MV-4-11 (cell line): ENCODE data around the gene GREB1L.
A peak's percentile ranks its signal among the peaks of the same experiment; 100 is the strongest.
"Not testable (repeated sequence)": the region's sequence is repeated elsewhere in the genome, so short reads cannot be mapped to it uniquely, and the experiment has no call there.

Source experiments
- DNase-seq: peaks from one replicate; lab custom pipeline; 2025; lab: John Stamatoyannopoulos, UW

Gene GREB1L

GRCh38 chr18:21306368-21306767, 64.3 kb downstream of the GREB1L start:
- no peak for DNase-seq

- DNase-seq, result no peak
These were observed 65.5 kb downstream of the GREB1L start for GRCh38 chr18:21307578-21307977.

GRCh38 chr18:21309248-21309647, 67.2 kb downstream of the GREB1L start:
- no peak for DNase-seq

- DNase-seq, result not testable (repeated sequence)
These were observed 69.9 kb downstream of the GREB1L start for GRCh38 chr18:21311980-21312379.

GRCh38 chr18:21313576-21313975, 71.5 kb downstream of the GREB1L start:
- DNase-seq, result no peak

GRCh38 chr18:21314724-21315123, 72.7 kb downstream of the GREB1L start:
- no peak for DNase-seq

GRCh38 chr18:21315126-21315525, 73.1 kb downstream of the GREB1L start:
- DNase-seq, result not testable (repeated sequence)

- DNase-seq, result no peak
These were observed 73.7 kb downstream of the GREB1L start for GRCh38 chr18:21315741-21316197.

GRCh38 chr18:21316296-21316695, 74.3 kb downstream of the GREB1L start:
- DNase-seq, result no peak

GRCh38 chr18:21321711-21322110, 79.7 kb downstream of the GREB1L start:
- DNase-seq, result no peak

- DNase-seq, result no peak
These were observed 85.1 kb downstream of the GREB1L start for GRCh38 chr18:21327101-21327500.

GRCh38 chr18:21330122-21330701, 88.2 kb downstream of the GREB1L start:
- DNase-seq, result no peak

GRCh38 chr18:21331065-21331464, 89.0 kb downstream of the GREB1L start:
- no peak for DNase-seq

- no peak for DNase-seq
These were observed 94.0 kb downstream of the GREB1L start for GRCh38 chr18:21335927-21336488.

- no peak for DNase-seq
These were observed 94.8 kb downstream of the GREB1L start for GRCh38 chr18:21336846-21337245.

- peak; percentile 45 for DNase-seq
These were observed 99.1 kb downstream of the GREB1L start for GRCh38 chr18:21341141-21341540.

GRCh38 chr18:21342372-21342771, 100.3 kb downstream of the GREB1L start:
- no peak for DNase-seq

- DNase-seq, result no peak
These were observed 102.8 kb downstream of the GREB1L start for GRCh38 chr18:21344860-21345259.

- no peak for DNase-seq
These were observed 103.8 kb downstream of the GREB1L start for GRCh38 chr18:21345840-21346239.

- DNase-seq, result no peak
These were observed 117.7 kb downstream of the GREB1L start for GRCh38 chr18:21359746-21360145.

GRCh38 chr18:21361307-21361880, 119.4 kb downstream of the GREB1L start:
- no peak for DNase-seq

GRCh38 chr18:21362831-21363230, 120.8 kb downstream of the GREB1L start:
- DNase-seq, result no peak

GRCh38 chr18:21363348-21363747, 121.3 kb downstream of the GREB1L start:
- no peak for DNase-seq

GRCh38 chr18:21364471-21364870, 122.4 kb downstream of the GREB1L start:
- no peak for DNase-seq
